Peyer's patch (tissue), 4 donors: ENCODE results near the gene ERCC2.

Experiments
- CTCF ChIP-seq, 6 experiments: fragments of 450-650 bp in 4 of 6; fragments of 200-600 bp in 2 of 6; sonication (generic) in 1 of 6; IDR thresholded peaks; one replicate each; pipeline ENCODE4 v1.5.1; 2017 to 2019; ENCODE audit warnings: antibody characterized with exemption in 6 of 6, mild to moderate bottlenecking in 3 of 6, moderate library complexity in 1 of 6
- POLR2A ChIP-seq, 2 donors: fragments of 450-650 bp; IDR thresholded peaks; one replicate each; pipeline ENCODE4 v1.5.1; 2017; ENCODE audit warnings: antibody characterized with exemption in 2 of 2, mild to moderate bottlenecking in 2 of 2, moderate library complexity in 2 of 2

GRCh38 chr19:45303269-45304060 lies 66.9 kb downstream of the ERCC2 start:
- TF ChIP-seq CTCF (IDR thresholded peaks at IDR 0.05) (no peak), POLR2A (IDR thresholded peaks at IDR 0.05) (no peak)
